Stimulated activated naive CD8-positive, alpha-beta T cell treated with anti-CD3 and anti-CD28 coated beads, Interleukin-15, Interleukin-2, amounts not matched to agents 100 ng/mL and 50 ng/mL, for 24 hours (primary cell): Measurements from ENCODE around the gene PIK3AP1.
A peak's percentile ranks its signal among the peaks of the same experiment; 100 is the strongest.
"Not testable (repeated sequence)": the region's sequence is repeated elsewhere in the genome, so short reads cannot be mapped to it uniquely, and the experiment has no call there.

Source experiments
- H3K27ac Mint-ChIP-seq: one replicate; pipeline ENCODE4 v1.8.0; 2021; ENCODE audit warnings: mild to moderate bottlenecking, mixed read lengths
- H3K27me3 Mint-ChIP-seq: one replicate; pipeline ENCODE4 v1.8.0; 2021; ENCODE audit warnings: mixed read lengths
- H3K36me3 Mint-ChIP-seq: one replicate; pipeline ENCODE4 v1.8.0; 2021; ENCODE audit warnings: low read depth, mixed read lengths
- H3K4me1 Mint-ChIP-seq: one replicate; pipeline ENCODE4 v1.8.0; 2021; ENCODE audit warnings: low read depth, mixed read lengths
- H3K4me3 Mint-ChIP-seq: one replicate; pipeline ENCODE4 v1.8.0; 2021; ENCODE audit warnings: mild to moderate bottlenecking, mixed read lengths
- H3K9me3 Mint-ChIP-seq: one replicate; pipeline ENCODE4 v1.8.0; 2021; ENCODE audit warnings: mixed read lengths

The PIK3AP1 gene

GRCh38 chr10:96695366-96695765, 24.9 kb downstream of the PIK3AP1 start:
- Mint-ChIP-seq H3K4me3 (peak overlapping the region; percentile 41), H3K9me3 (no peaks in the 10 kb centered on the region), H3K4me1 (peaks cover 67% of the 10 kb centered on the region), H3K36me3 (no peaks in the 10 kb centered on the region), H3K27ac (peak overlapping the region; percentile 81), H3K27me3 (no peaks in the 10 kb centered on the region)

GRCh38 chr10:96693431-96693830, 26.9 kb downstream of the PIK3AP1 start:
- peaks cover 4% of the 10 kb centered on the region for H3K36me3 Mint-ChIP-seq
- no peaks in the 10 kb centered on the region for H3K9me3 Mint-ChIP-seq
- H3K4me1 Mint-ChIP-seq = peaks cover 77% of the 10 kb centered on the region
- H3K4me3 Mint-ChIP-seq = no peak overlapping the region
- no peaks in the 10 kb centered on the region for H3K27me3 Mint-ChIP-seq
- H3K27ac Mint-ChIP-seq = peak overlapping the region; percentile 39

GRCh38 chr10:96692427-96692826, 27.9 kb downstream of the PIK3AP1 start:
- no peak overlapping the region for H3K4me3 Mint-ChIP-seq
- H3K9me3 Mint-ChIP-seq = no peaks in the 10 kb centered on the region
- H3K36me3 Mint-ChIP-seq = peaks cover 4% of the 10 kb centered on the region
- H3K27me3 Mint-ChIP-seq = no peaks in the 10 kb centered on the region
- no peak overlapping the region for H3K27ac Mint-ChIP-seq
- H3K4me1 Mint-ChIP-seq = peaks cover 85% of the 10 kb centered on the region

GRCh38 chr10:96691761-96692160, 28.6 kb downstream of the PIK3AP1 start:
- no peaks in the 10 kb centered on the region for H3K27me3 Mint-ChIP-seq
- peaks cover 85% of the 10 kb centered on the region for H3K4me1 Mint-ChIP-seq
- H3K4me3 Mint-ChIP-seq = no peak overlapping the region
- no peaks in the 10 kb centered on the region for H3K9me3 Mint-ChIP-seq
- peak overlapping the region; percentile 33 for H3K27ac Mint-ChIP-seq
- peaks cover 4% of the 10 kb centered on the region for H3K36me3 Mint-ChIP-seq

- Mint-ChIP-seq H3K27me3 (no peaks in the 10 kb centered on the region), H3K4me1 (peaks cover 85% of the 10 kb centered on the region), H3K27ac (peak overlapping the region; percentile 29), H3K9me3 (no peaks in the 10 kb centered on the region), H3K36me3 (peaks cover 4% of the 10 kb centered on the region), H3K4me3 (no peak overlapping the region)
These were observed 29.3 kb downstream of the PIK3AP1 start for GRCh38 chr10:96690755-96691730.

GRCh38 chr10:96688789-96689188, 31.5 kb downstream of the PIK3AP1 start:
- Mint-ChIP-seq H3K4me3 (no peak overlapping the region), H3K9me3 (no peaks in the 10 kb centered on the region), H3K36me3 (peaks cover 4% of the 10 kb centered on the region), H3K27ac (peak overlapping the region; percentile 33), H3K27me3 (no peaks in the 10 kb centered on the region), H3K4me1 (peaks cover 83% of the 10 kb centered on the region)

GRCh38 chr10:96687317-96688012, 32.8 kb downstream of the PIK3AP1 start:
- H3K9me3 Mint-ChIP-seq = no peaks in the 10 kb centered on the region
- no peak overlapping the region for H3K4me3 Mint-ChIP-seq
- H3K27ac Mint-ChIP-seq = no peak overlapping the region
- H3K27me3 Mint-ChIP-seq = no peaks in the 10 kb centered on the region
- H3K36me3 Mint-ChIP-seq = peaks cover 4% of the 10 kb centered on the region
- peaks cover 85% of the 10 kb centered on the region for H3K4me1 Mint-ChIP-seq

GRCh38 chr10:96686514-96686913, 33.8 kb downstream of the PIK3AP1 start:
- Mint-ChIP-seq H3K9me3 (no peaks in the 10 kb centered on the region), H3K36me3 (peaks cover 4% of the 10 kb centered on the region), H3K4me3 (no peak overlapping the region), H3K4me1 (peaks cover 80% of the 10 kb centered on the region), H3K27me3 (no peaks in the 10 kb centered on the region), H3K27ac (peak overlapping the region; percentile 61)

- peaks cover 9% of the 10 kb centered on the region for H3K9me3 Mint-ChIP-seq
- no peaks in the 10 kb centered on the region for H3K27me3 Mint-ChIP-seq
- H3K27ac Mint-ChIP-seq = no peak overlapping the region
- H3K4me3 Mint-ChIP-seq = no peak overlapping the region
- H3K4me1 Mint-ChIP-seq = peaks cover 72% of the 10 kb centered on the region
- H3K36me3 Mint-ChIP-seq = peaks cover 15% of the 10 kb centered on the region
These were observed 35.0 kb downstream of the PIK3AP1 start for GRCh38 chr10:96685306-96685705.

- no peak overlapping the region for H3K4me3 Mint-ChIP-seq
- peaks cover 15% of the 10 kb centered on the region for H3K36me3 Mint-ChIP-seq
- peaks cover 72% of the 10 kb centered on the region for H3K4me1 Mint-ChIP-seq
- H3K27ac Mint-ChIP-seq = no peak overlapping the region
- no peaks in the 10 kb centered on the region for H3K27me3 Mint-ChIP-seq
- peaks cover 9% of the 10 kb centered on the region for H3K9me3 Mint-ChIP-seq
These were observed 35.5 kb downstream of the PIK3AP1 start for GRCh38 chr10:96684826-96685225.

- Mint-ChIP-seq H3K4me1 (peaks cover 66% of the 10 kb centered on the region), H3K36me3 (peaks cover 11% of the 10 kb centered on the region), H3K4me3 (no peak overlapping the region), H3K27ac (no peak overlapping the region), H3K9me3 (peaks cover 9% of the 10 kb centered on the region), H3K27me3 (no peaks in the 10 kb centered on the region)
These were observed 36.6 kb downstream of the PIK3AP1 start for GRCh38 chr10:96683710-96684109.

GRCh38 chr10:96683065-96683464, 37.2 kb downstream of the PIK3AP1 start:
- H3K27ac Mint-ChIP-seq = no peak overlapping the region
- peaks cover 65% of the 10 kb centered on the region for H3K4me1 Mint-ChIP-seq
- H3K9me3 Mint-ChIP-seq = peaks cover 9% of the 10 kb centered on the region
- H3K27me3 Mint-ChIP-seq = no peaks in the 10 kb centered on the region
- H3K36me3 Mint-ChIP-seq = peaks cover 11% of the 10 kb centered on the region
- H3K4me3 Mint-ChIP-seq = no peak overlapping the region

GRCh38 chr10:96681524-96681923, 38.8 kb downstream of the PIK3AP1 start:
- peaks cover 9% of the 10 kb centered on the region for H3K9me3 Mint-ChIP-seq
- H3K4me1 Mint-ChIP-seq = peaks cover 59% of the 10 kb centered on the region
- no peaks in the 10 kb centered on the region for H3K27me3 Mint-ChIP-seq
- no peak overlapping the region for H3K27ac Mint-ChIP-seq
- H3K36me3 Mint-ChIP-seq = peaks cover 18% of the 10 kb centered on the region
- H3K4me3 Mint-ChIP-seq = no peak overlapping the region

GRCh38 chr10:96680463-96680862, 39.9 kb downstream of the PIK3AP1 start:
- Mint-ChIP-seq H3K4me1 (peaks cover 57% of the 10 kb centered on the region), H3K36me3 (peaks cover 18% of the 10 kb centered on the region)
- H3K9me3 Mint-ChIP-seq = not testable (repeated sequence)

GRCh38 chr10:96678725-96679124, 41.6 kb downstream of the PIK3AP1 start:
- peaks cover 57% of the 10 kb centered on the region for H3K4me1 Mint-ChIP-seq
- H3K27me3 Mint-ChIP-seq = no peaks in the 10 kb centered on the region
- peaks cover 9% of the 10 kb centered on the region for H3K9me3 Mint-ChIP-seq
- no peak overlapping the region for H3K4me3 Mint-ChIP-seq
- peak overlapping the region; percentile 10 for H3K27ac Mint-ChIP-seq
- H3K36me3 Mint-ChIP-seq = peaks cover 18% of the 10 kb centered on the region

More at GRCh38 chr10:96680463-96680862, 39.9 kb downstream of the PIK3AP1 start:
- H3K27ac Mint-ChIP-seq = peak overlapping the region; percentile 61
- H3K27me3 Mint-ChIP-seq, H3K4me3 Mint-ChIP-seq: not testable (repeated sequence)
